ENCODE measurements around the gene SELENOI.
"Not testable (repeated sequence)": the region's sequence is repeated elsewhere in the genome, so short reads cannot be mapped to it uniquely, and the experiment has no call there.

The SELENOI gene

GRCh38 chr2:26345545-26346453, at the start of gene SELENOI:
Gene SELENOI (plus strand): TSS chr2:26346143. CDS start chr2:26346233, 90 bp downstream.
- DNase-seq: peak; percentile 97

GRCh38 chr2:26297061-26297460, 48.9 kb upstream of the SELENOI start:
- DNase-seq: no peak

GRCh38 chr2:26298286-26298637, 47.7 kb upstream of the SELENOI start:
- no peak for DNase-seq

GRCh38 chr2:26298638-26299393, 47.1 kb upstream of the SELENOI start:
- DNase-seq: no peak

- peak; percentile 6 for DNase-seq
Measured at GRCh38 chr2:26299471-26300101, 46.4 kb upstream of the SELENOI start.

- no peak for DNase-seq
Measured at GRCh38 chr2:26300234-26300925, 45.6 kb upstream of the SELENOI start.

- no peak for DNase-seq
Measured at GRCh38 chr2:26302846-26303245, 43.1 kb upstream of the SELENOI start.

GRCh38 chr2:26305094-26305493, 40.8 kb upstream of the SELENOI start:
- not testable (repeated sequence) for DNase-seq

- no peak for DNase-seq
Measured at GRCh38 chr2:26305540-26305939, 40.4 kb upstream of the SELENOI start.

- no peak for DNase-seq
Measured at GRCh38 chr2:26309921-26310320, 36.0 kb upstream of the SELENOI start.

- DNase-seq: no peak
Measured at GRCh38 chr2:26312471-26312870, 33.5 kb upstream of the SELENOI start.

GRCh38 chr2:26313446-26313845, 32.5 kb upstream of the SELENOI start:
- DNase-seq: no peak

GRCh38 chr2:26314243-26314642, 31.7 kb upstream of the SELENOI start:
- no peak for DNase-seq

GRCh38 chr2:26316041-26316440, 29.9 kb upstream of the SELENOI start:
- no peak for DNase-seq

- DNase-seq: no peak
Measured at GRCh38 chr2:26316845-26317244, 29.1 kb upstream of the SELENOI start.

GRCh38 chr2:26317377-26318105, 28.4 kb upstream of the SELENOI start:
- no peak for DNase-seq

- DNase-seq: no peak
Measured at GRCh38 chr2:26318950-26319349, 27.0 kb upstream of the SELENOI start.

- not testable (repeated sequence) for DNase-seq
Measured at GRCh38 chr2:26324479-26324878, 21.5 kb upstream of the SELENOI start.

GRCh38 chr2:26324903-26325302, 21.0 kb upstream of the SELENOI start:
- no peak for DNase-seq

GRCh38 chr2:26325851-26326250, 20.1 kb upstream of the SELENOI start:
- no peak for DNase-seq

- no peak for DNase-seq
Measured at GRCh38 chr2:26326514-26326913, 19.4 kb upstream of the SELENOI start.

Measured in T1000 (cell line).